ENCODE data around the gene OGFOD2.

OGFOD2 gene

GRCh38 chr12:123019841-123020138 is 44.7 kb downstream of the OGFOD2 start:
- TF ChIP-seq, protein P1, sequence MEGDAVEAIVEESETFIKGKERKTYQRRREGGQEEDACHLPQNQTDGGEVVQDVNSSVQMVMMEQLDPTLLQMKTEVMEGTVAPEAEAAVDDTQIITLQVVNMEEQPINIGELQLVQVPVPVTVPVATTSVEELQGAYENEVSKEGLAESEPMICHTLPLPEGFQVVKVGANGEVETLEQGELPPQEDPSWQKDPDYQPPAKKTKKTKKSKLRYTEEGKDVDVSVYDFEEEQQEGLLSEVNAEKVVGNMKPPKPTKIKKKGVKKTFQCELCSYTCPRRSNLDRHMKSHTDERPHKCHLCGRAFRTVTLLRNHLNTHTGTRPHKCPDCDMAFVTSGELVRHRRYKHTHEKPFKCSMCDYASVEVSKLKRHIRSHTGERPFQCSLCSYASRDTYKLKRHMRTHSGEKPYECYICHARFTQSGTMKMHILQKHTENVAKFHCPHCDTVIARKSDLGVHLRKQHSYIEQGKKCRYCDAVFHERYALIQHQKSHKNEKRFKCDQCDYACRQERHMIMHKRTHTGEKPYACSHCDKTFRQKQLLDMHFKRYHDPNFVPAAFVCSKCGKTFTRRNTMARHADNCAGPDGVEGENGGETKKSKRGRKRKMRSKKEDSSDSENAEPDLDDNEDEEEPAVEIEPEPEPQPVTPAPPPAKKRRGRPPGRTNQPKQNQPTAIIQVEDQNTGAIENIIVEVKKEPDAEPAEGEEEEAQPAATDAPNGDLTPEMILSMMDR (IDR thresholded peaks at IDR 0.05; ENCODE audit: poor library complexity, severe bottlenecking): no peak
- DNase-seq (ENCODE audit: low spot score) (no peak), ATAC-seq (ENCODE audit: low read depth) (no peak)
- no peaks in the 10 kb centered on the region for H3K9me3 ChIP-seq (ENCODE audit: severe bottlenecking)
- peaks cover 4% of the 10 kb centered on the region for H3K4me1 ChIP-seq (ENCODE audit: insufficient read depth, poor library complexity, severe bottlenecking)
- H3K4me3 ChIP-seq (ENCODE audit: severe bottlenecking): no peak overlapping the region
- no peaks in the 10 kb centered on the region for H3K27me3 ChIP-seq (ENCODE audit: insufficient read depth, poor library complexity, severe bottlenecking)
- no peak overlapping the region for H3K27ac ChIP-seq (ENCODE audit: poor library complexity, severe bottlenecking)
- H3K36me3 ChIP-seq (ENCODE audit: low read depth): no peaks in the 10 kb centered on the region

DNA sequence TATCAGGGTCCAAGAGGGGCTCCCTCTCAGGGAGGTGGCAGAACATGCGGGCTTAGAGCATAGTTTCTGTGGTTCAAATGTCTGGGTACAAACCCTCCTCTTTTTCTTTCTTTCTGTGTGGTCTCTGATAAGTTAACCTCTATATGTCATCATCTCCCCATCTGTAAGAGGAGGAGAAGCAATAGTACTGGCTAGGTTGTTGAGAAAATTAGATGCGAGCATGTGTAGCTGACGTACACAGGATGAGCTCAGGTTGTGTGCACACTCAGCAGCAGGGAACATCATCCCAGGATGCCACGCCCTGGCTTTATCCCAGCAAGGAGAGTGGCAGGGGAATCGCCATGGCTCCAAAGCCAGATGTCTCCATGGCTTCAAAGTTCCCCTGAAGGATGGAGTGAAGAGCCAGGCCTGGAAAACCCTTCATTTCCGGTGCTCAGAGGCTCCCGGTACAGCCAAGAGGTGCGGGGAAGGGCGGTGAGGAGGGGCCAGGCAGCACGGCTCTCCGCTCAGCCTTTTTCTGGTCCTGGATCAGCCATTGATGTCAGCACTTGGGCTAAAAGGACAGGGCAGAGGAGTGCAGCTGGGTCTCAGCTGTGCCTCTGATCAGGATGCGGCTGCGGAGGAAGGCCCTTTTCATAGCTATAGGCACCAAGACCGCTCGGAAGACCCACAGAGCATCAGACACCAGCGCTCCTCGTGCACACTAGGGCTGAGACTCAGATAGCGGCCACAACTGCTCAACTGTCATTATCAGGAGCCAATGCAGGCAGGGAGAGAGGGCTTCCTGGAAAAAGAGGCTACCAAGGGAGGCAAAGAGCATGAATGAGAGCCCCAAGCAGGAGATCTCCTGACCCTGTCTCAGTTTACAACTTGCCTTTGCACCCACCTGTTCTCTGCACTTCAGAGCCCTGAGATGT is 46.9 kb downstream of the OGFOD2 start:
- Histone ChIP-seq H3K9me3 (ENCODE audit: severe bottlenecking) (no peaks in the 10 kb centered on the region), H3K4me1 (ENCODE audit: insufficient read depth, poor library complexity, severe bottlenecking) (peaks cover 6% of the 10 kb centered on the region), H3K27ac (ENCODE audit: poor library complexity, severe bottlenecking) (no peak overlapping the region), H3K4me3 (ENCODE audit: severe bottlenecking) (no peak overlapping the region), H3K27me3 (ENCODE audit: insufficient read depth, poor library complexity, severe bottlenecking) (no peaks in the 10 kb centered on the region), H3K36me3 (ENCODE audit: low read depth) (no peaks in the 10 kb centered on the region)
- TF ChIP-seq, protein P1 (IDR thresholded peaks at IDR 0.05; ENCODE audit: poor library complexity, severe bottlenecking): no peak
- ATAC-seq (ENCODE audit: low read depth): no peak
- DNase-seq (ENCODE audit: low spot score): no peak

DNA sequence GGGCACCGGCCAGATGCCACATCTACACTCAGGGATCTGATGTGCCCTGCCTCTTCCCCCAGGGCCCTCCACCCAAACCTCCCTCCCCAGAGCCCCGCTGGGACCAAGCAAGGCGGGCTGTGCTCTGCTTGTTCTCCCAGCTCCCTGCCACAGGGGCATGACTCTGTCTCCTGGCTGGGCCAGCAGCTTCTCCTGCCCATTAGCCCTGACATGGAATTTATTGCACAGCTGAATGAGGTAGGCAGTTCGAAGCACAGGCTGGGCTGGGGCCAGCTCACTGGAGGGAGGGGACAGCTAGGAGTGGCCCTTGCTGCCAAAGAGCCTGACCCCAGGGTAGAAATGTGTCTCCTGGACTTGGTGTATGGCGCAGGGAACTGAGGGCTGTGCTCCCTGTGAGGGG is 47.8 kb downstream of the OGFOD2 start:
- peaks cover 6% of the 10 kb centered on the region for H3K4me1 ChIP-seq (ENCODE audit: insufficient read depth, poor library complexity, severe bottlenecking)
- H3K4me3 ChIP-seq (ENCODE audit: severe bottlenecking): no peak overlapping the region
- no peak overlapping the region for H3K27ac ChIP-seq (ENCODE audit: poor library complexity, severe bottlenecking)
- H3K36me3 ChIP-seq (ENCODE audit: low read depth): no peaks in the 10 kb centered on the region
- H3K9me3 ChIP-seq (ENCODE audit: severe bottlenecking): no peaks in the 10 kb centered on the region
- TF ChIP-seq, protein P1 (IDR thresholded peaks at IDR 0.05; ENCODE audit: poor library complexity, severe bottlenecking): no peak
- DNase-seq (ENCODE audit: low spot score) (no peak), ATAC-seq (ENCODE audit: low read depth) (no peak)
- H3K27me3 ChIP-seq (ENCODE audit: insufficient read depth, poor library complexity, severe bottlenecking): no peaks in the 10 kb centered on the region

- H3K27ac ChIP-seq (ENCODE audit: poor library complexity, severe bottlenecking): no peak overlapping the region
- H3K4me3 ChIP-seq (ENCODE audit: severe bottlenecking): no peak overlapping the region
- H3K27me3 ChIP-seq (ENCODE audit: insufficient read depth, poor library complexity, severe bottlenecking): no peaks in the 10 kb centered on the region
- TF ChIP-seq, protein P1 (IDR thresholded peaks at IDR 0.05; ENCODE audit: poor library complexity, severe bottlenecking): no peak
- H3K36me3 ChIP-seq (ENCODE audit: low read depth): no peaks in the 10 kb centered on the region
- H3K9me3 ChIP-seq (ENCODE audit: severe bottlenecking): no peaks in the 10 kb centered on the region
- DNase-seq (ENCODE audit: low spot score) (no peak), ATAC-seq (ENCODE audit: low read depth) (0 out of 3 replicates have a peak, but pooled peaks have one; percentile 24)
- peaks cover 6% of the 10 kb centered on the region for H3K4me1 ChIP-seq (ENCODE audit: insufficient read depth, poor library complexity, severe bottlenecking)
Observed at GRCh38 chr12:123024819-123025391, 49.9 kb downstream of the OGFOD2 start.
